GM18519 (cell line): ENCODE results near the gene SUFU.

Source experiments
- ATAC-seq: cut with Tn5 transposase; IDR thresholded peaks from one replicate; pipeline ENCODE4 v1.9.1; 2021; ENCODE audit warnings: mild to moderate bottlenecking, moderate library complexity; ENCODE audit not compliant: unreplicated experiment, low FRiP score

The SUFU gene

GRCh38 chr10:102681696-102682095, 177.9 kb downstream of the SUFU start:
- no peak for ATAC-seq

DNA sequence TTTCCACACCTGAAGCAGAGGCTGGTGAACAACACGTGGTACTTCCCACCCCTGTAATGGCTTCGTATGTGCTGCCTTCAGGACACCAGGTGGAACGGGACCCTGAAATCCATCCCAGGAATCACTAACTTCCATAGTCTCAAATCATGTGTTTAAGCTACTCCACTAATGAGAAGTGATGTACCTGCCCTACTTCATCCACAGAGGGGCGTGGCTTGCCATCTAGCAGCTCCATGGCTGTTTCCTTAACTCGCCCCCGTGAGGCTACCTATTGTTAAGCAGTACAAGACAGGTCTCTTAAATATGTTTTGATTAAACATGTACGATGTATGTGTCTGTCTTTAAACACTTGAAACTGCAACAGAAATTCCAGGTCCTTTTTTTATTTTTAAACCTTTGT, 178.6 kb downstream of the SUFU start:
- no peak for ATAC-seq

DNA sequence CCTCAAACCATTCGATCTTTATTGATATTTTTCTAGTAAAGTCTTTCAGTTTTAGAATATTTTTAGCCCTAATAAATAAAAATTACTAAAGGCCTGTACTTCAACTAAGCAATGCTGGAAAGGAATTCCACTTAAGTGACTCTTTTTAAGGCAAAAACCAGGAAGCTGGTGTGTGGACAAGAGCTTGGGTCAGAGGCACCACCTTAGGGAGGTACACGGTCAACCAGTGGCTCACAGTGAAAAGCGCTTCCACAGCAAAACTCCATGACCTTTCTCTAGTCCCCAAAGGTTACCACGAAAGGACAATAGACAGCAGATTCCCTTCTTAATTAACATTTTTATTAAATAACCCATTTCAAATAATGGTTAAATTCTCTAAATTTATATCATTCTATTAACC, 179.2 kb downstream of the SUFU start:
- no peak for ATAC-seq
